Hepatocyte (in vitro differentiated cells): ENCODE results near the gene SPATA24.

Source experiments
- EZH2 ChIP-seq: fragments of 200-600 bp; sonication (generic); IDR thresholded peaks from 2 replicates; pipeline ENCODE4 v1.6.1; 2016; ENCODE audit warnings: antibody characterized with exemption, mild to moderate bottlenecking, borderline replicate concordance
- EZH2phosphoT487 ChIP-seq: fragments of 200-600 bp; sonication (generic); IDR thresholded peaks from one replicate; pipeline ENCODE4 v1.6.1; 2018; ENCODE audit warnings: antibody characterized with exemption, mild to moderate bottlenecking, low read depth, moderate library complexity; ENCODE audit not compliant: unreplicated experiment, severe bottlenecking
- TF ChIP-seq, protein P1 (sequence below): fragments of 200-600 bp; sonication (generic); IDR thresholded peaks from 2 replicates; pipeline ENCODE4 v1.5.1; 2016; ENCODE audit warnings: antibody characterized with exemption, mild to moderate bottlenecking; ENCODE audit not compliant: poor library complexity

DNA sequence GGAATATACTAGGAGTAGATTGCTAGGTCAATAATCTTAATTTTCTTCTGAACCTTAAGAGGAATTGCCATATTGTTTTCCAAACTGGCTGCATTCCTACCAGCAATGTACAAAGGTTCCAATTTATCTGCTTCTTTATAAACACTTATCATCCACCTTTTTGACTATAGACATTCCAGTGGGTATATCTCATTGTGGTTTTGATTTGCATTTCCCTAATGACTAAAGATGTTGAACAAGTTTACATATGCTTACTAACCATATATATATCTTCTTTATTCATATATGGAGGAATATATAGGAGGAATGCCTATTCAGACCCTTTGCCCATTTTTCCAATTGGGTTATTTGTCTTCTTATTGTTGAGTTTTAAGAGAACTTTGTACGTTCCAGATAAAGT lies 27.8 kb upstream of the SPATA24 start:
- TF ChIP-seq, protein P1, sequence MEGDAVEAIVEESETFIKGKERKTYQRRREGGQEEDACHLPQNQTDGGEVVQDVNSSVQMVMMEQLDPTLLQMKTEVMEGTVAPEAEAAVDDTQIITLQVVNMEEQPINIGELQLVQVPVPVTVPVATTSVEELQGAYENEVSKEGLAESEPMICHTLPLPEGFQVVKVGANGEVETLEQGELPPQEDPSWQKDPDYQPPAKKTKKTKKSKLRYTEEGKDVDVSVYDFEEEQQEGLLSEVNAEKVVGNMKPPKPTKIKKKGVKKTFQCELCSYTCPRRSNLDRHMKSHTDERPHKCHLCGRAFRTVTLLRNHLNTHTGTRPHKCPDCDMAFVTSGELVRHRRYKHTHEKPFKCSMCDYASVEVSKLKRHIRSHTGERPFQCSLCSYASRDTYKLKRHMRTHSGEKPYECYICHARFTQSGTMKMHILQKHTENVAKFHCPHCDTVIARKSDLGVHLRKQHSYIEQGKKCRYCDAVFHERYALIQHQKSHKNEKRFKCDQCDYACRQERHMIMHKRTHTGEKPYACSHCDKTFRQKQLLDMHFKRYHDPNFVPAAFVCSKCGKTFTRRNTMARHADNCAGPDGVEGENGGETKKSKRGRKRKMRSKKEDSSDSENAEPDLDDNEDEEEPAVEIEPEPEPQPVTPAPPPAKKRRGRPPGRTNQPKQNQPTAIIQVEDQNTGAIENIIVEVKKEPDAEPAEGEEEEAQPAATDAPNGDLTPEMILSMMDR, result no peak
- TF ChIP-seq EZH2 (no peak), EZH2phosphoT487 (no peak)
